ENCODE measurements around the gene SYNC. TPM values are rescaled to one million over a fixed set of nuclear protein-coding genes. Genes with fewer than 3 reads are reported as not detected.
A peak's percentile ranks its signal among the peaks of the same experiment; 100 is the strongest.

SYNC gene
- 10 to 100 TPM; 10.2 to 31.2 (median 23.7) TPM for total RNA-seq

- Histone ChIP-seq H3K27me3 (no peaks in the 10 kb centered on the region), H3K9me3 (peaks cover 0 to 2% (median 0%) of the 10 kb centered on the region in 4 donors), H3K36me3 (no peaks in the 10 kb centered on the region), H3K27ac (peak within 1 kb of the TSS; percentile 80 to 87 (median 84)), H3K4me3 (peak within 1 kb of the TSS; percentile 42 to 68 (median 61)), H3K4me1 (peaks cover 0 to 30% (median 12%) of the 10 kb centered on the region in 4 donors)
- WGBS, 2 donors: 1% methylated on average over 49 to 51 of the region's 70 CpGs
- TF ChIP-seq POLR2A (IDR thresholded peaks at IDR 0.05) (peak in 1 of 2 donors; percentile 26), EP300 (IDR thresholded peaks at IDR 0.05) (peak in 1 of 2 donors; percentile 30), CTCF (IDR thresholded peaks at IDR 0.05) (no peak)
- DNase-seq (ENCODE audit: low spot score in 2 of 2): peak; percentile 41 to 53
Measured at GRCh38 chr1:32702599-32703478, at the start of gene SYNC. TSS of gene SYNC (minus strand) at chr1:32702770. CDS start at chr1:32702660, 110 bp downstream.

- H3K36me3 ChIP-seq: no peaks in the 10 kb centered on the region
- no peak overlapping the region for H3K4me3 ChIP-seq
- peaks cover 0 to 18% (median 10%) of the 10 kb centered on the region in 4 donors for H3K4me1 ChIP-seq
- no peaks in the 10 kb centered on the region for H3K9me3 ChIP-seq
- H3K27ac ChIP-seq: no peak overlapping the region
- H3K27me3 ChIP-seq: no peaks in the 10 kb centered on the region
- 47 to 62% methylated on average over 3 of the region's 3 CpGs for WGBS, 2 donors
- DNase-seq (ENCODE audit: low spot score in 2 of 2): no peak
- TF ChIP-seq EP300 (IDR thresholded peaks at IDR 0.05): no peak
- TF ChIP-seq CTCF (IDR thresholded peaks at IDR 0.05): no peak
- TF ChIP-seq POLR2A (IDR thresholded peaks at IDR 0.05): no peak
Measured at GRCh38 chr1:32749771-32750170, 47.2 kb upstream of the SYNC start.

GRCh38 chr1:32749332-32749731 is 46.8 kb upstream of the SYNC start:
- Histone ChIP-seq H3K36me3 (no peaks in the 10 kb centered on the region), H3K9me3 (no peaks in the 10 kb centered on the region), H3K4me3 (no peak overlapping the region), H3K27me3 (no peaks in the 10 kb centered on the region), H3K4me1 (peaks cover 0 to 13% (median 7%) of the 10 kb centered on the region in 4 donors), H3K27ac (no peak overlapping the region)
- DNase-seq (ENCODE audit: low spot score in 2 of 2): no peak
- WGBS, 2 donors: 86 to 98% methylated on average over 4 of the region's 4 CpGs
- no peak for TF ChIP-seq EP300 (IDR thresholded peaks at IDR 0.05)
- no peak for TF ChIP-seq POLR2A (IDR thresholded peaks at IDR 0.05)
- TF ChIP-seq CTCF (IDR thresholded peaks at IDR 0.05): no peak

GRCh38 chr1:32748926-32749325 is 46.4 kb upstream of the SYNC start:
- no peak for TF ChIP-seq EP300 (IDR thresholded peaks at IDR 0.05)
- Histone ChIP-seq H3K27me3 (no peaks in the 10 kb centered on the region), H3K4me1 (peaks cover 0 to 9% (median 3%) of the 10 kb centered on the region in 4 donors), H3K4me3 (no peak overlapping the region), H3K9me3 (no peaks in the 10 kb centered on the region), H3K27ac (no peak overlapping the region), H3K36me3 (no peaks in the 10 kb centered on the region)
- WGBS, 2 donors: 76 to 83% methylated on average over 8 of the region's 8 CpGs
- DNase-seq (ENCODE audit: low spot score in 2 of 2): no peak

- 82 to 90% methylated on average over 4 of the region's 4 CpGs for WGBS, 2 donors
Measured at GRCh38 chr1:32748348-32748747, 45.8 kb upstream of the SYNC start.

More at GRCh38 chr1:32748348-32748747, 45.8 kb upstream of the SYNC start:
- Histone ChIP-seq H3K27ac (no peak overlapping the region), H3K36me3 (no peaks in the 10 kb centered on the region), H3K9me3 (no peaks in the 10 kb centered on the region), H3K4me1 (peaks cover 0 to 10% (median 2%) of the 10 kb centered on the region in 4 donors), H3K4me3 (no peak overlapping the region), H3K27me3 (no peaks in the 10 kb centered on the region)
- TF ChIP-seq POLR2A (IDR thresholded peaks at IDR 0.05) (no peak), EP300 (IDR thresholded peaks at IDR 0.05) (no peak), CTCF (IDR thresholded peaks at IDR 0.05) (no peak)
- no peak for DNase-seq (ENCODE audit: low spot score in 2 of 2)

Data from tibial nerve (tissue), 4 donors.